ENCODE measurements around the gene TOMM34. TPM values are rescaled to one million over a fixed set of nuclear protein-coding genes. Genes with fewer than 3 reads are reported as not detected.

The TOMM34 gene
- total and polyA plus RNA-seq, 2 of the 13 experiments (the other 11 are each of a cell fraction or from before 2014, with no cell fraction given): 36.2 to 52.0 TPM

DNA sequence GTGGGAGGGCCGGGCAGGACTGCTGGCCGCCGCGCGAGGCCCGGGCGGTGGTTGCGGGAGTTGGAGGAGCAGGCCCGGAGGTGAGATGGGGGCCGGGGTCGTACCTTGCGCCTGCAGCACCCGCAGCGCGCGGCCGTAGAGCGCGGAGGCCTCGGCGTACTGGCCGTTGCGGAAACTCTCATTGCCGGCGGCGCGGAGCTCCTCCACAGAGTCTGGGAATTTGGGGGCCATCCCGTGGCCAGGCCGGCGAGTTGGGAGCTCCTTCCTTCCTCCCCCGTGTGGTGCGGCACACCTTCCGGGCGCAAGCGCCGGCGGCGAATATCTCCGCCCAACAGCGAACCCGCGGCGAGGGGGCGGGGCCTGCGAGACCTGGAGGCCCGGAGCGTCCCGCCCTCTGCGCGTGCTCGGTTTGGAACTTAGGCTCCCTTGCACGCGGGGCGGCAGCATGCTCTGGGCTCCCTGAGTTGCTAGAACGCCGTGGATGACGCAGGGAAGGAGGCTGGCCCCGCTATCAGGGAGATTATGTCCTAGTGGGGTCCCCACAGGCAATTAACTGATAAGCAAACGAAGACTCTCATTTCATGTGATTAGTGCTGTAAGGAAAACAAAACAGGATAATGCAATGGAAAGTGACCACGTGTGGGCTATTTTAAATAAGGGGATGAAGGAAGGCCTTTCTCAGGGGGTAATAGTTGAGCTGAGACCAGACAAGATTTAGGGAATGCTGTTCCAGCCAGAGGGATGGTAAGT is at the start of gene TOMM34 (continued):
- 0 out of 2 replicates have a peak, but pooled peaks have one; percentile 69 for TF ChIP-seq ZFAT (CRISPR knock-in tag; conservative IDR thresholded peaks at IDR 0.05)
- TF ChIP-seq ZBTB20 (CRISPR knock-in tag; IDR thresholded peaks at IDR 0.05; ENCODE audit: borderline replicate concordance, low read depth): peak; percentile 91
- TF ChIP-seq ZSCAN31 (CRISPR knock-in tag; IDR thresholded peaks at IDR 0.05; ENCODE audit: low read depth): peak; percentile 91
- TF ChIP-seq KMT2B (CRISPR knock-in tag; IDR thresholded peaks at IDR 0.05): peak; percentile 91; the same call in 1 of the 2 replicates
- TF ChIP-seq ZNF180 (CRISPR knock-in tag; IDR thresholded peaks at IDR 0.05; ENCODE audit: borderline replicate concordance, low read depth): no peak
- peak; percentile 52 for TF ChIP-seq NFKBIZ (CRISPR knock-in tag; IDR thresholded peaks at IDR 0.05)
- TF ChIP-seq GATA4 (IDR thresholded peaks at IDR 0.05; ENCODE audit: borderline replicate concordance, low read depth): peak; percentile 91
- TF ChIP-seq ZNF441 (CRISPR knock-in tag; IDR thresholded peaks at IDR 0.05; ENCODE audit: borderline replicate concordance): peak; percentile 94
- no peak for TF ChIP-seq PHB2 (IDR thresholded peaks at IDR 0.05; ENCODE audit: partially characterized antibody)
- peak; percentile 96 for TF ChIP-seq ASH2L (IDR thresholded peaks at IDR 0.05; ENCODE audit: insufficient read length, low read depth, low read length)
- peak; percentile 98 for TF ChIP-seq ZSCAN9 (CRISPR knock-in tag; IDR thresholded peaks at IDR 0.05; ENCODE audit: borderline replicate concordance)
- peak; percentile 81 for TF ChIP-seq MIXL1 (CRISPR knock-in tag; IDR thresholded peaks at IDR 0.05)
- TF ChIP-seq MAF1 (CRISPR knock-in tag; IDR thresholded peaks at IDR 0.05; ENCODE audit: borderline replicate concordance): peak; percentile 74; the same call in 1 of the 2 replicates
- TF ChIP-seq, protein P1, sequence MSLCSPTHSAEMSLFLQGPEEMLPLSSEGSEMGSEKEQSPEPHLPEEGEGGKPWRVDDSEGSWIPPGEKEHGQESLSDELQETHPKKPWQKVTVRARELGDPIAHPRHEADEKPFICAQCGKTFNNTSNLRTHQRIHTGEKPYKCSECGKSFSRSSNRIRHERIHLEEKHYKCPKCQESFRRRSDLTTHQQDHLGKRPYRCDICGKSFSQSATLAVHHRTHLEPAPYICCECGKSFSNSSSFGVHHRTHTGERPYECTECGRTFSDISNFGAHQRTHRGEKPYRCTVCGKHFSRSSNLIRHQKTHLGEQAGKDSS (CRISPR knock-in tag; IDR thresholded peaks at IDR 0.05; ENCODE audit: borderline replicate concordance, low read depth): peak; percentile 89
- TF ChIP-seq ZNF30 (CRISPR knock-in tag; IDR thresholded peaks at IDR 0.05): peak; percentile 90
- TF ChIP-seq, protein P2, sequence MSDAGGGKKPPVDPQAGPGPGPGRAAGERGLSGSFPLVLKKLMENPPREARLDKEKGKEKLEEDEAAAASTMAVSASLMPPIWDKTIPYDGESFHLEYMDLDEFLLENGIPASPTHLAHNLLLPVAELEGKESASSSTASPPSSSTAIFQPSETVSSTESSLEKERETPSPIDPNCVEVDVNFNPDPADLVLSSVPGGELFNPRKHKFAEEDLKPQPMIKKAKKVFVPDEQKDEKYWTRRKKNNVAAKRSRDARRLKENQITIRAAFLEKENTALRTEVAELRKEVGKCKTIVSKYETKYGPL (CRISPR knock-in tag; IDR thresholded peaks at IDR 0.05): peak; percentile 75; the same call in 1 of the 2 replicates
- no peak; the same call in 1 of the 2 replicates for TF ChIP-seq NCOA2 (CRISPR knock-in tag; IDR thresholded peaks at IDR 0.05)
- peak in 1 of 2 experiments; percentile 98; a peak in 3 of 4 replicates for TF ChIP-seq KLF16 (CRISPR knock-in tag; IDR thresholded peaks at IDR 0.05)
- peak; percentile 82; the same call in 1 of the 2 replicates for TF ChIP-seq ZMYM2 (CRISPR knock-in tag; IDR thresholded peaks at IDR 0.05)
- TF ChIP-seq, protein P3, sequence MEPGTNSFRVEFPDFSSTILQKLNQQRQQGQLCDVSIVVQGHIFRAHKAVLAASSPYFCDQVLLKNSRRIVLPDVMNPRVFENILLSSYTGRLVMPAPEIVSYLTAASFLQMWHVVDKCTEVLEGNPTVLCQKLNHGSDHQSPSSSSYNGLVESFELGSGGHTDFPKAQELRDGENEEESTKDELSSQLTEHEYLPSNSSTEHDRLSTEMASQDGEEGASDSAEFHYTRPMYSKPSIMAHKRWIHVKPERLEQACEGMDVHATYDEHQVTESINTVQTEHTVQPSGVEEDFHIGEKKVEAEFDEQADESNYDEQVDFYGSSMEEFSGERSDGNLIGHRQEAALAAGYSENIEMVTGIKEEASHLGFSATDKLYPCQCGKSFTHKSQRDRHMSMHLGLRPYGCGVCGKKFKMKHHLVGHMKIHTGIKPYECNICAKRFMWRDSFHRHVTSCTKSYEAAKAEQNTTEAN (CRISPR knock-in tag; conservative IDR thresholded peaks at IDR 0.05): peak; percentile 96
- TF ChIP-seq ZNF841 (CRISPR knock-in tag; IDR thresholded peaks at IDR 0.05; ENCODE audit: borderline replicate concordance): peak; percentile 95
- peak; percentile 73 for TF ChIP-seq ETV5 (CRISPR knock-in tag; IDR thresholded peaks at IDR 0.05; ENCODE audit: borderline replicate concordance)
- peak; percentile 86 for TF ChIP-seq ELF3 (CRISPR knock-in tag; IDR thresholded peaks at IDR 0.05)
- no peak for TF ChIP-seq ZNF660 (CRISPR knock-in tag; IDR thresholded peaks at IDR 0.05; ENCODE audit: borderline replicate concordance, low read depth)
- peak; percentile 83; the same call in 1 of the 2 replicates for TF ChIP-seq ZNF768 (CRISPR knock-in tag; IDR thresholded peaks at IDR 0.05)
- peak; percentile 47 for TF ChIP-seq PTBP1 (IDR thresholded peaks at IDR 0.05; ENCODE audit: low read depth, low read length, poor library complexity, severe bottlenecking)
- peak; percentile 50 for TF ChIP-seq ZNF292 (CRISPR knock-in tag; IDR thresholded peaks at IDR 0.05; ENCODE audit: borderline replicate concordance, low read depth)
- TF ChIP-seq POGZ (CRISPR knock-in tag; IDR thresholded peaks at IDR 0.05): peak; percentile 42; the same call in 1 of the 2 replicates
- peak; percentile 57 for TF ChIP-seq PHF21A (CRISPR knock-in tag; IDR thresholded peaks at IDR 0.05)
